Measurements from ENCODE around the gene KATNBL1.
"Not testable (repeated sequence)": the region's sequence is repeated elsewhere in the genome, so short reads cannot be mapped to it uniquely, and the experiment has no call there.

KATNBL1 gene

DNA sequence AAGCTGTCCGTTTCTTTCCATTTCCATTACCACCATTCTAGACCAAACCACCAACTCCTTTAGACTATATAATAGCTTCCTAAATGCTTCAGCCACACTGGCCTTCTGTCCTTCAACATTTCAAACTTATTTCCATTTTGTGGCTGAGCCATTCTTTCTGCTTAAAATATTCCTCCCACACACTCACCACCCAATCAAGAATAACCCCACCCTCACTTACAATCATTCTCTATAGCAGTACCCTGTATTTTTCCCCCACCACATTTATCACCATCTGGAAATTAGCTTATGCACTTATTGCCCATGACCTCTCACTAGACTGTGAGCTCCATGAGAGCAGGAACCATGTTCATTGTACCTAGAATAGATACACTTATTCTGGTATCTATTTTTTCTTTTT is 6.6 kb downstream of the KATNBL1 start:
- DNase-seq (ENCODE audit: low spot score): no peak

DNA sequence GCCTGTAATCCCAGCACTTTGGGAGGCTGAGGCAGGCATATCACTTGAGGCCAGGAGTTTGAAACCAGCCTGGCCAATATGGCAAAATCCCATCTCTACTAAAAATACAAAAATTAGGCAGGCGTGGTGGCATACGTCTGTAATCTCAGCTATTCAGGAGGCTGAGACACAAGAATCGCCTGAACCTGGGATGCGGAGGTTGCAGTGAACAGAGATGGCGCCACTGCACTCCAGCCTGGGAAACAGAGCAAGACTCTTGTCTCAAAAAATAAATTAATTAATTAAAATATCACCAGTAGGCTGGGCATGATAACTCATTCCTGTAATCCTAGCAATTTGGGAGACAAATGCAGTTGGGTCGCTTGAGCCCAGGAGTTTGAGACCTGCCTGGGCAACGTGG is 16.6 kb downstream of the KATNBL1 start:
- not testable (repeated sequence) for DNase-seq (ENCODE audit: low spot score)

DNA sequence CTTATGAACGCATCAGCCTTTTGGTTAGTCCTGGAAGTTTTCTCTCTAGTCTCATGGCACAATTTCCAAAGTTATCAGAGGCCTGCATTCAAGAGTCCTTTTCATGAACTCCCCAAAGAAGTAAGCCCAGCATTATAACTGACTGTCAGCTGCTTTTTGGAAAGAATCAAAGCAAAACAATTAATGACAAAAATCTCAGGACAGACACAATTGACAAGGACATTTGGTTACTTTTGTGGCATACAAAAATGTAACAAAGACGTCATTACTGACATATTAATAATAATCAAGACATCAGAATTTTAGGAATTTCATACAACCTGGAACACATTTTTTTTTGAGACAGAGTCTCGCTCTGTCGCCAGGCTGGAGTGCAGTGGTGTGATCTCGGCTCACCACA is 21.2 kb downstream of the KATNBL1 start:
- DNase-seq (ENCODE audit: low spot score): no peak

DNA sequence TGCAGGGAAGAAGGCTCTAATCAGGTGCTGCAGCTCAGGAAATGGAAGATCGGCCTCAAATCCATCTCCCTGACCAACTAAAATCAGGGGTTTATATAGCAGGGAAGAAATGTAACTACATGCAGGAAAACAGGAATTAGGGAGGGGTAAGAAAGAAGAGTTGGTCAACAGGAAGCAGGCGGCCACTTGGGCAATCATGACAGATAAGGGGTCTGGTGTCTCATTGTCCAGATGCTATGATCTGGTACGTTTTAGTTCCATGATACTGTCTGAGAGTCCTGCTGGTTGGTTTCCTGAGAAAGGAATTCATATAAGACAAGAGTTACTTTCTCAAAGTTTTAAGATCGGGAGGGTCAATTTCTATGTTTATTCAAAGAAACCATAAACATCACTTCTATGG is 24.2 kb downstream of the KATNBL1 start:
- DNase-seq (ENCODE audit: low spot score): no peak

- DNase-seq (ENCODE audit: low spot score): no peak
Measured at GRCh38 chr15:34182942-34183341, 27.0 kb downstream of the KATNBL1 start.

DNA sequence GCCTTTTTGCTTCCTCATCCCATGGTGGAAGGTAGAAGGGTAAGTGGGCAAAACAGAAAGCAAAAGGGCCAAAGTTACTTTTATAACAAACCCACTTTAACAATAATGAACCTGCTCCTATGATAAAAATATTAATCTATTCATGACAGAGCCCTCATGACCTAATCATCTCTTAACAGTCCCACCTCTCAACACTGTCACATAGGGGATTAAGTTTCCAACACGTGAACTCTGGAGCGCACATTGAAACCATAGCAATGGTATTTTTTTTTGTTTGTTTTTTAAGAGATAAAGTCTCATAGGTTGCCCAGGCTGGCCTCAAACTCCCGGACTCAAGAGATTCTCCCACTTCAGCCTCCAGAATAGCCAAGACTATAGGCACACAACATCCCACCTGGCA is 30.7 kb downstream of the KATNBL1 start:
- no peak for DNase-seq (ENCODE audit: low spot score)

- DNase-seq (ENCODE audit: low spot score): not testable (repeated sequence)
Measured at GRCh38 chr15:34165987-34166573, 43.8 kb downstream of the KATNBL1 start.

- DNase-seq (ENCODE audit: low spot score): peak; percentile 70
Measured at GRCh38 chr15:34161329-34161963, 48.5 kb downstream of the KATNBL1 start.

DNA sequence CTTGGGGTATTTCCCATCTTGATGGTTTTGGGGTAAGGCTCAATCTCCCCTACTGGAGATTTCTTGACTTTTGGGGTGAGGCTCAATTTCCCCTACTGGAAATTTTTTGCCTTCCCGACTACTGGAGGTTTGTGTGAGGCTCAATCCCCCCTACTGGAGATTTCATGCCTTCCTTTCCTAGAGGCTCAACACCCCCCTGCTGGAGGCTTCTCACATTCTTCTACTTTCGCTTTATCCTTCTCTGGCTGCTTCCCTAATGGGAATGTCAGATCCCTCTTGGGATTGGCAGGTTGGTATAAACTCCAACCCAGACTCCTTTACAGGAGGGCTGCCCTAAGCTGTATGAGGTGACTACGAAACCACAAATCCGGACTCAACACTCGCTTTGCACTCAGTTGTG is 49.2 kb downstream of the KATNBL1 start:
- DNase-seq (ENCODE audit: low spot score): no peak

- no peak for DNase-seq (ENCODE audit: low spot score)
Measured at GRCh38 chr15:34158355-34158754, 51.5 kb downstream of the KATNBL1 start.

DNA sequence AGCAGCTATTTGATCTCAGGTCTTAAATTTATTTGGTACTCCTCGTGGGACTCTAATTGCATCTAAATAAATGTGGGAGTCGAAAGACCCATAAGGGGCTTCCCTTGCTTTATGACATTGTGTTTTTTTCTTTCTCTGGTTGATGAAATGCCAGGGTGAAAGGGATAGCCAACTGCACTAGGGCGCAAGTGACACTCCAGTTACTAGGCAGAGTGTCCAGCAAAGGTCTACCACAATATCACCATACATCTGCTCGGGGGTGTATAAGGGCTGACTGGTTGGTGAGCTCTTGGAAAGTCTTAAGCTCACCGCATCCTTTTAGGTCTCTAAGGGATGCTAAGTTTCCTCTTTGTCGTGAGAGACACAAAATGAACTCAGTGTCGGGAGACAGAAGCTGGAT is 54.0 kb downstream of the KATNBL1 start:
- no peak for DNase-seq (ENCODE audit: low spot score)

- peak; percentile 79 for DNase-seq (ENCODE audit: low spot score)
Measured at GRCh38 chr15:34154725-34155204, 55.1 kb downstream of the KATNBL1 start.

DNA sequence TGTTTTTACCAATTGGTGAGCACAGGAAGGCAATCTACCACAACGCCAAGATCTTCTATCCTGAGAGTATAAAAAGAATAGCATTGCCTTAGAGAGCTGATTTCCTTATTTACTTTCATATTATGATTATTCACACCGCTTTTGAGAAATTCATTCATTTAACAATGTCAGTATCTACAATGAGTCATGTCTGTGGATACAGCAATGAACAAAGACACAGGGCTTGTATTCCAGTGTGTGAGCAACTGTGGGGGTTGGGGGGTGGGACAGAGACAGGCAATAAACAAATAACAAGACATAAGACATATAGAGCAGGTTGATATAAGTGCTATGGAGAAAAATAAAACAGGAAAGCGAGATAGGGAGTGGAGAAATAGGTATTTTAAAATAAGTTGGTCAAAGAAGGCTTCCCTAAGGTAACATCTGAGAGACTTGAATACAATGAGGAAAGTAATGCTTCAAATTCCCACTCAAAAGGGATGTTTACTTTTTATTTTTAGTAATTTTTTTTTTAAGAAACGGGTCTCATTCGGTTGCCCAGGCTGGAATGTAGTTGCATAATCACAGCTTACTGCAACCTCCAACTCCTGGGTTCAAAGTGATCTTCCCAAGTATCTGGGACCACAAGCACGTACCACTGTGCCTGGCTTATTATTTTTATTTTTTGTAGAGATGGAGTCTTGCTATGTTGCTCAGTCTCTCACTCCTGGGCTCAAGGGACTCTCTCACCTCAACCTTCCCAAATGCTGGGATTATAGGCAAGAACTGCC is 62.3 kb downstream of the KATNBL1 start:
- DNase-seq (ENCODE audit: low spot score): no peak

DNA sequence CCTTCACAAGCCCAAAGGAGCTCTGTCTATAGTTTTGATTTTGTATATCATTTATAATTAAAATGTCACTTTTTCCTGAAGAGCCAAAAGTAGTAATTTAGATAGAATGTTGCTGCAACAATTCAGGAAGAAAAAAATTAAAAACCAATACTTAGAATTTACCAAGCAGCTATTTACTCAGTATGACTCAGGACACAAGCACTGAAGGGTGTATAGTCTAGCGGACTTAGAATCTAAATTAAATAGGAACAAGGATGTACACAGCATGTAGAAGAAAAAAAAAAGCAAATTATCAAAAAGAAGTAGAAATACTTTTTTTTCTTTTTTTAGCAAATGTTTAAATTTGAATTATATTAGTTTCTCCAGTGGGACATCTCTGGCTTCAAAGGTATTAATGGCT is 76.4 kb downstream of the KATNBL1 start:
- no peak for DNase-seq (ENCODE audit: low spot score)

GRCh38 chr15:34132881-34133280 is 77.0 kb downstream of the KATNBL1 start:
- DNase-seq (ENCODE audit: low spot score): no peak

- DNase-seq (ENCODE audit: low spot score): no peak
Measured at GRCh38 chr15:34128898-34129297, 81.0 kb downstream of the KATNBL1 start.

DNA sequence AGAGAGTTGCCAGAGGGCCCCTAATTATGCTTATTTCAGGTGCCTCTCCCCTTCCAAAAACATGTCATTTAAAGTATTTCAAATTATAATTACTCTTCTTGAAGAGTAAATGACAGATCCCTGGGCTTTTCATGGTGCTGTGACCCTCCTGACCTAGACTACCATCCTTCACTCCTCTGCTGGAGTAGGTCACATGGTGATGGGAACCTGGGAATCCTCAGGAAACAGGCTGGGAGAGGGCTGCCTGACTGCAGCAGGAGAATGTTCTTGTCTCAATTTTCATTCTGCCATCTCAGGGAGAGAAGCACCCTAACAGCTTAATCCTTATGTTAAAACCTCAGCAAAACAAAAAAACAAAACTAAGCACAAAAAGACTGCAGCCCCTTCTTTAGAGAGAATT is 83.4 kb downstream of the KATNBL1 start:
- DNase-seq (ENCODE audit: low spot score): no peak

GRCh38 chr15:34125945-34126344 is 84.0 kb downstream of the KATNBL1 start:
- no peak for DNase-seq (ENCODE audit: low spot score)

GRCh38 chr15:34124651-34125050 is 85.2 kb downstream of the KATNBL1 start:
- DNase-seq (ENCODE audit: low spot score): no peak

GRCh38 chr15:34122771-34123183 is 87.1 kb downstream of the KATNBL1 start:
- DNase-seq (ENCODE audit: low spot score): no peak

DNA sequence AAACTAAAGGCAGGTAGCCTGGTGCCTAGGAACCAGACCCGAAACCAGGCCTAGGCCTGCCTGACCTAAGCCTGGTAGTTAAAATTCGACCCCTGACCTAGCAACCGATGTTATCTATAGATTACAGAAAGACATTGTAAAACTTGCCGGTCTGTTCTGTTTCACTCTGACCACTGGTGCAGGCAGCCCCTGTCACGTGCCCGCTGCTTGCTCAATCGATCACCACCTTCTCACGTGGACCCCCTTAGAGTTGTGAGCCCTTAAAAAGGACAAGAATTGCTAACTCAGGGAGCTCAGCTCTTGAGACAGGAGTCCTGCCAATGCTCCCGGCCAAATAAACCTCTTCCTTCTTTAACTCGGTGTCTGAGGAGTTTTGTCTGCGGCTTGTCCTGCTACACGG is 88.1 kb downstream of the KATNBL1 start:
- DNase-seq (ENCODE audit: low spot score): not testable (repeated sequence)

GRCh38 chr15:34120420-34120819 is 89.5 kb downstream of the KATNBL1 start:
- DNase-seq (ENCODE audit: low spot score): not testable (repeated sequence)

DNA sequence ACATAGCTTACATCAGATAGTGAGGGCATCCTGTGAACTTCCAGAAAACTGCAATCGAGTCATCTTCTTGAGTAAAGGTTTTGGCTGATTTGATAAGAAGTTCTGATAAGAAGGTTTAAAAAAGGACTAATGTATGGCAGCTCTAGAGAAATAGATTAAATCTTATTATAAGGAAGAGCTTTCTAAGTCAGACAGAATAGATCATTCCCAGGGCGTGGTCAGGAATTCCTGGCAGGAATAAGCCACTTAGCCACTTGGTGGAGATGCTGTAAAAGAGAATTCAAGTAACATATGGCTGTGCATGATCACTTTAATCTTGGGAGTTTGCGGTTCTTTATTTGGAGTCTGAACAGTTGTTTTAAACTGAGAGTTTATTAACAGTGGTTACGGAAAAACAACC is 90.6 kb downstream of the KATNBL1 start:
- DNase-seq (ENCODE audit: low spot score): peak; percentile 43
